ENCODE measurements around the gene TMEM150B. TPM values are rescaled to one million over a fixed set of nuclear protein-coding genes. Genes with fewer than 3 reads are reported as not detected.
"Not testable (repeated sequence)": the region's sequence is repeated elsewhere in the genome, so short reads cannot be mapped to it uniquely, and the experiment has no call there.

TMEM150B gene
- total RNA-seq, 2 experiments from 2014 or later: 0.26 TPM; not detected in 1

DNA sequence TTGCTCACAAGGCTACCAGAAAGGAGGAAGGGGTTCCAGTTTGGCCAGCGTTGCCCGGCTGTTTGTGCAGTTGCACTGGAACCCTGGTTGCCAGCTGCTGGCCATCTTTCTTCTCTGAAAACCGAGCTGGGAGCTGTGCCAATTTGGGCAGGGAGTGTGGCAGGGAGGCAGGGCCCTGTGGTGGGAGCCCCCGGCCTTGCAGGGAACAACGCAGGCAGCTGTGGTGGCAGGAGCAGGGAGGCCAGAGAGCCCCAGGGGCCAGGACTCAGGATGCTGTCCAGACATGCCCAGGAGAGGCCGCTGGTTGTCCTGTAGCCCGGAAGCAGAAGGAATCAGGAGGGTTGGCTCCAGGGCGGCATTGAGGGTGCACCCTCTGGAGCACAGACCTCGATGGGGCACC, 19.3 kb upstream of the TMEM150B start:
- ATAC-seq (no peak), DNase-seq (no peak)
- ChIA-PET CTCF (no interaction called here), POLR2A (no interaction called here)
- H3K36me3 Mint-ChIP-seq (ENCODE audit: low read depth): peaks cover 10% of the 10 kb centered on the region
- H3K27me3 Mint-ChIP-seq (ENCODE audit: low read depth): no peaks in the 10 kb centered on the region
- H3K9me3 Mint-ChIP-seq (ENCODE audit: insufficient read depth): no peaks in the 10 kb centered on the region
- no peak overlapping the region for H3K27ac Mint-ChIP-seq
- peaks cover 8% of the 10 kb centered on the region for H3K4me1 Mint-ChIP-seq (ENCODE audit: low read depth)
- no peak overlapping the region for H3K4me3 Mint-ChIP-seq

DNA sequence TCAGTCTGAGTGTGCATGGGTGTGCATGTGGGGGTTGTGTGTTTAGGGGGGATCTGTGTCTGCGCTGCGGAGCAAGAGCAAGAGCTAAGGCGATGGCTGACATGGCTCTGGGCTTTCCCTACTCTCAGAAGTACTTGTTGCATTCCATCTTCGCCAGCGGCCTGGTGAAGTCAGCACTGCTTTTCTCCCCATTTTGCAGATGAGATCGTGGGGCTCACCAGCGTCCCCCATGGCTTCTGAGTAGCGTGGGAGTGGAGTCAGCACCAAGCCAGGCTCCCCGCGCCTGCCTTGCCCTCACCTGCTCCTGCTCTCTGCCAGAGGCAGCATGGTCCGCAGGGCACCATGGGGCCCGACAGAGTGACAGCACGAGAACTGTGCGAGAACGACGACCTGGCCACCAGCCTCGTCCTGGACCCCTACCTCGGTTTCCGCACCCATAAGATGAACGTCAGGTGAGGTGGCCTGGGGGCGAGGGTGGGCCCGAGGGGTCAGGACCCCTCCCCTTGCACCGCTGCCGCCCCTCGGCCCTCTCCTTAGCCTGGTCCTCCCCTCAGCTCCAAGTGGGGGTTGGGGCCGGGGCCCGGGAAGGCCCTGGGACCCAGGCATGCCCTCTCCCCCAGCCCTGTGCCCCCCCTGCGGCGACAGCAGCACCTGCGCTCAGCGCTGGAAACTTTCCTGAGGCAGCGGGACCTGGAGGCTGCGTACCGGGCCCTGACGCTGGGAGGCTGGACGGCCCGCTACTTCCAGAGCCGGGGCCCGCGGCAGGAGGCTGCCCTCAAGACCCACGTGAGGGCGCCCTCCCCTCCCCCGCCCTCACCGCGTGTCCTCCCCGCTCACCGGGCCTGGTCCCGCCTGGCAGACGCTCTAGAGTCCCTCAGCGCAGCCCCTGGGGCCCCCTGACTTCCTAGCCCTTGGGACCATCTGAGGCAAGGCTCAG, 16.7 kb upstream of the TMEM150B start:
- CTCF ChIA-PET: no interaction called here
- Mint-ChIP-seq H3K36me3 (ENCODE audit: low read depth) (peaks cover 10% of the 10 kb centered on the region), H3K27me3 (ENCODE audit: low read depth) (peaks cover 3% of the 10 kb centered on the region), H3K9me3 (ENCODE audit: insufficient read depth) (no peaks in the 10 kb centered on the region), H3K4me3 (peak overlapping the region; percentile 40), H3K4me1 (ENCODE audit: low read depth) (peaks cover 20% of the 10 kb centered on the region), H3K27ac (peak overlapping the region; percentile 77)
- DNase-seq: no peak
- POLR2A ChIA-PET: interaction anchor here (1.2 to 1.7 kb wide), 2 partner anchors 42 to 65 kb away, joined by 3 to 6 read pairs; partner anchors contain the start of gene TMEM238
- no peak for ATAC-seq

DNA sequence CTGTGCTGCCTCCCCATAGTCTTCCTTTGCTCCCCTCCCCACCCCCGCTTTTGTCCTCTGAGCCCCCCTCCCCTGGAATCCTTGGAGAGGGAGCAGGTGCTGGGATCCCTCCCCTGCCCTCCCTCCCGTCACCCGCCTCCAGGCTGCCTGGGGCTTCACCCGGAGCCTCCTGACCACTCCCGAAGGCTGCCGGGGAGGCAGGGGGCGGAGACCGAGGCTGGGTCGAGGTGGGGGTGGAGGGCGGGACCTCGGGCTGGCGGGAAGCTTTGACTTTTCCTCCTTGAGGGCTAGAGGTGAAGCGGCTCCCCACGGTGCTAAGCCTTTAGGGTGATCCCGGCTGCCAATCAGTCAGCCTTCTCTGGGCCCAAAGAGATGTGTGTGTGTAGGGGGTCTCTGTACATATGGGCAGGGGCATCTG, 16.0 kb upstream of the TMEM150B start:
- ChIA-PET CTCF (interaction anchor here (1.0 to 1.1 kb wide), 2 partner anchors 49 to 258 kb away, joined by 3 read pairs; partner anchors contain the start of gene FIZ1), POLR2A (interaction anchor here (1.2 to 1.7 kb wide), 2 partner anchors 42 to 66 kb away, joined by 3 to 6 read pairs; partner anchors contain the start of gene TMEM238)
- Mint-ChIP-seq H3K36me3 (ENCODE audit: low read depth) (peaks cover 10% of the 10 kb centered on the region), H3K27ac (peak overlapping the region; percentile 91), H3K4me3 (peak overlapping the region; percentile 87), H3K9me3 (ENCODE audit: insufficient read depth) (no peaks in the 10 kb centered on the region), H3K4me1 (ENCODE audit: low read depth) (peaks cover 20% of the 10 kb centered on the region), H3K27me3 (ENCODE audit: low read depth) (peaks cover 7% of the 10 kb centered on the region)
- peak; percentile 74 for DNase-seq
- ATAC-seq: no peak

DNA sequence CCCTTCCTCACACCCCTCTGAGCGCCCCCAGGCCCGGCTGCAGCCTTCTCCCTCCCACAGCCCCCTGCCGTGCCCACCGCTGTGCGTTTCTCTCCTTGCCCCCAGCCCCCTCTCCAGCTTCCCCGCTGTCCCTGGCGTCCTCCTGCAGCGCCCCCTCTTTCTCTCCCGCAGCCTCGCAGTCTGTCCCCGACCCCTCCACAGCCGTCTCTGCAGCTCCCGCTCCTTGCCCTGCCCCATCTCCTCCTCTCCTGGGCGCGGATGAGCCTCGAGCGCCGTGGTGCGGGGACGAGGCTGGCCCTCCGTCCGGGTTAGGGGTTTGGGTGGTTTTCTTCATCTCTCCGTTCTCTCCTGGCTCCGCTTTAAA, 15.6 kb upstream of the TMEM150B start:
- CTCF ChIA-PET: interaction anchor here (1.0 to 1.1 kb wide), 2 partner anchors 48 to 259 kb away, joined by 3 read pairs; partner anchors contain the start of gene FIZ1
- Mint-ChIP-seq H3K4me1 (ENCODE audit: low read depth) (peaks cover 20% of the 10 kb centered on the region), H3K4me3 (peak overlapping the region; percentile 87), H3K36me3 (ENCODE audit: low read depth) (peaks cover 10% of the 10 kb centered on the region), H3K27ac (peak overlapping the region; percentile 91), H3K27me3 (ENCODE audit: low read depth) (peaks cover 9% of the 10 kb centered on the region), H3K9me3 (ENCODE audit: insufficient read depth) (no peaks in the 10 kb centered on the region)
- DNase-seq: peak; percentile 43
- no peak for ATAC-seq
- POLR2A ChIA-PET: interaction anchor here (1.2 to 1.7 kb wide), 2 partner anchors 43 to 66 kb away, joined by 3 to 6 read pairs; partner anchors contain the start of gene TMEM238

DNA sequence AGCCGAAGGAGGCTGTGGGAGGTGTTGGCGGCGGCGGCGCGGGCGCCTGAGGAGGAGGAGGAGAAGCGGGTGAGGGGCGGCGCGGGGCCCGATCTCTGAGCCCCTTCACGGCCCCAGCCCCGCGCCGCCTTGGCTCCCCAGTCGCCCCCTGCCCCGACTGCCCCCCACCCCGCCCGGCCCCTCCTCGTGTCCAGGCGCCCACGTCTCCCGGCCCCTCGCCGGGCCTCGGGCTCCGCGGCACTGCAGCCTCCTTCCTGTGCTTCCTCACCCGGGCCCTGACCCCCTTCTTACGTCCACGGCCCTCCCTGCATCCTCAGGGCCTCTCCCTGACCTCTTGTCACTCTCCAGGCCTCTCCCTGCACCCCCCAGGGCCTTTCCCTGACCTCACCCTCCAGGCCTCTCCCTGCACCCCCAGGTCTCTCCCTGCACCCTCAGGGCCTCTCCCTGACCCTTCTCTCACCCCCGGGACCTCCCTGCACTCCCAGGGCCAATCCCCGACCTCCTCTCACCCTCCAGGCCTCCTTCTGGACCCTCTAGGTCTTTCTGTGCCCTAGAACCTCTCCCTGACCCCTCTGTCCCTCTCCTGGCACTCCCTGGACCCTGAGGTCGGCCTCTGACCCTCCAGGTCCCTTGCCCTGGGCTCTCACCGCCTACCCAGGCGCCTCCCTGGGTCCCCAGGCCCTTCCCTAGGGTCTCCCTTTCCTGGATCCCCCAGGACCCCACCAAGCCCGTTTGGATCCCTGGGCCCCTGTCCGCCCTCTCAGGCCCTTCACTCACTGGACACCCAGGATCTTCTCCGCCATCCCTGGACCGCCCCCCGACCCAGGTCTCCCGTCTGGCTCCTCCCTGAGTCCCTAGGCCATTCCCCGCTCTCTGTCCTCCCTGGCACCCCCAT, 15.0 kb upstream of the TMEM150B start:
- ATAC-seq (no peak), DNase-seq (peak; percentile 45)
- CTCF ChIA-PET: interaction anchor here (0.7 to 2.9 kb wide), 21 partner anchors 10 to 259 kb away, joined by 3 to 46 read pairs (median 5); partner anchors contain the start of genes FIZ1, HSPBP1, PPP6R1 and TMEM238
- Mint-ChIP-seq H3K4me3 (peak overlapping the region; percentile 89), H3K9me3 (ENCODE audit: insufficient read depth) (no peaks in the 10 kb centered on the region), H3K27me3 (ENCODE audit: low read depth) (peaks cover 9% of the 10 kb centered on the region), H3K36me3 (ENCODE audit: low read depth) (peaks cover 10% of the 10 kb centered on the region), H3K4me1 (ENCODE audit: low read depth) (peaks cover 20% of the 10 kb centered on the region), H3K27ac (peak overlapping the region; percentile 95)
- POLR2A ChIA-PET: interaction anchor here (0.5 to 2.1 kb wide), 21 partner anchors 9 to 137 kb away, joined by 3 to 16 read pairs (median 4); partner anchors contain the start of genes HSPBP1, PPP6R1, TMEM238 and UBE2S

DNA sequence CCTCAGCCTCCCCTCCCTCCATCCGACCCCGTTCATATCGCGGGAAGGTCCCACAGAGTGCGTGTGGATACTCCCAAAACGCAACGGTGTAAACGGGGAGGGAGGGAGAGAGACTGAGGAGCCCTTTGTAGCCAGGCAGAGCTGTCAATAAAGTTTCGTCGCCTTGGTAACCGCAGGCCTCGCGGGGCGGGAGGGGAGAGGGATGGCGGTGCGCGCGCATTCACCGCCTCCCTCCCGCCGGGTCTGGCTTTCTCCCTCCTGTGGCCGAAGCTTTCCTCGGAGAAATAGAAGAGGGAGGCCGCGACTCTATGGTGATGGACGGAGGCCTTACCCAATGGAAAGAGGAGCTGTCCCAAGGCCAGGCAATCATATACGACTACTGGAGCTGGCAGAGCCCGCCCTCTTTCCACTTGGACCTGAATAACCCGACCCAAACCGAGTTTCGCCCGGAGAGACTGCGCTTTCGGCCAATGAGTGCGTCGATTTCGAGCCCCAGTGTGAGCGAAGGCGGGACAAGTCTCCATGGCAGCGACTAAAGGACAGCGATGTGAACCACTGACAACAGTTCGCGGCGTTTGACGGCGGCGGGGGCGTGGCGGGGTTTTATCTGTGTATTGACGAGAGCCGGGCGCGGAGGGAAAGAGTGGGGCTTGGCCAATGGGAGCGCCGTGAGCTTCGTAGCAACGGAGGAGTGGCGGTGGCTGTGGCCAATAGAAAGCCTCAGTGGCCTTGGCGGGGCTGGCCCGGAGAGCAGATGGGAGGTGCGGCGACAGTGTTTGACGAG, 14.2 kb upstream of the TMEM150B start, which contains the start of gene KMT5C:
Gene KMT5C, plus strand, starts transcription at position 772 of the 784 bp plus-strand sequence. CDS start 2,061 bp downstream, outside the sequence.
- Mint-ChIP-seq H3K4me3 (peak within 1 kb of the TSS; percentile 89), H3K36me3 (ENCODE audit: low read depth) (peaks cover 10% of the 10 kb centered on the region), H3K4me1 (ENCODE audit: low read depth) (peaks cover 20% of the 10 kb centered on the region), H3K27me3 (ENCODE audit: low read depth) (peaks cover 9% of the 10 kb centered on the region), H3K9me3 (ENCODE audit: insufficient read depth) (no peaks in the 10 kb centered on the region), H3K27ac (peak within 1 kb of the TSS; percentile 95)
- CTCF ChIA-PET: interaction anchor here (0.7 to 2.9 kb wide), 21 partner anchors 9 to 287 kb away, joined by 3 to 46 read pairs (median 5); partner anchors contain the start of genes HSPBP1, PPP6R1, TMEM238 and UBE2S
- peak; percentile 100 for DNase-seq
- ATAC-seq: peak; percentile 86
- POLR2A ChIA-PET: interaction anchor here (0.5 to 2.1 kb wide), 25 partner anchors 8 to 165 kb away, joined by 3 to 16 read pairs (median 4); partner anchors contain the start of genes HSPBP1, PPP6R1 and UBE2S

DNA sequence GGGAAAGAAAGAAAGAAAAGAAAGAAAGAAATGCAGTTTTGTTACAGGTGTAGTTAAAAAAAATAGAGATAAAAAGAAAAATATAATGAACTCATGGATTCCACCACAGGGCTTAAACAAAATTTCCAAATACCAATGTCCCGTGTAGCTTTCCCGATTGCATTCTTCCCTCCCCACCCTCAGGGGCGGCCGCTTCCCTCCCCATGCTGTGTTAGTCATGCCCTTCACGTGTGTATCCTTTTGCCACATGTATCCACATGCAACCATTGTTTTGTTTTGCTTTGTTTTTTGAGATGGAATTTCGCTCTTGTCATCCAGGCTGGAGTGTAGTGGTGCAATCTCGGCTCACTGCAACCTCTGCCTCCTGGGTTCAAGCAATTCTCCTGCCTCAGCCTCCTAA, 11.0 kb upstream of the TMEM150B start:
- peaks cover 14% of the 10 kb centered on the region for H3K4me1 Mint-ChIP-seq (ENCODE audit: low read depth)
- no peak overlapping the region for H3K27ac Mint-ChIP-seq
- H3K4me3 Mint-ChIP-seq: no peak overlapping the region
- H3K27me3 Mint-ChIP-seq (ENCODE audit: low read depth): peaks cover 19% of the 10 kb centered on the region
- ChIA-PET POLR2A (no interaction called here), CTCF (interaction anchor here (1.1 kb wide), 1 partner anchor 48 kb away, joined by 3 read pairs; the partner anchor contains the start of gene TMEM238)
- no peaks in the 10 kb centered on the region for H3K9me3 Mint-ChIP-seq (ENCODE audit: insufficient read depth)
- DNase-seq: no peak
- ATAC-seq: no peak
- H3K36me3 Mint-ChIP-seq (ENCODE audit: low read depth): peaks cover 2% of the 10 kb centered on the region

DNA sequence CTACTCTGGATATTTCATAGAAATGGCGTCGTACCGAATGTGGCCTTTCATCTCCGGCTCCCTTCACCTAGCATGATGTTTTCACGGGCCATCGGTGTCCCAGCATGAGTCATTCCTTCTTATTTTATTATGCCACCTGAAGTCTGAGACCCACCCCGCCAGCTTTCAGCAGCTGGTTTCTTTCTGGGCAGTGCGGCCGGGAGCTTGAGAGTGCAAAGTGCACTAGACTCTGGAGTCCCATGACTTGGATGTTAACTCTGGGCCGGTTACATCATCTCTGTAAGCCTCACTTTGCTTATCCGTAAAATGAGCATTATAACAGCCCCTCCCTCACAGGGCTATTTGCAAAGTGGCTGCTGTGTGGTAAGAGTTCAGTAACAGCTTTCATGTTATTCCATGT, 8.7 kb upstream of the TMEM150B start:
- POLR2A ChIA-PET: no interaction called here
- Mint-ChIP-seq H3K4me1 (ENCODE audit: low read depth) (peaks cover 10% of the 10 kb centered on the region), H3K27ac (no peak overlapping the region), H3K9me3 (ENCODE audit: insufficient read depth) (no peaks in the 10 kb centered on the region), H3K4me3 (no peak overlapping the region), H3K27me3 (ENCODE audit: low read depth) (peaks cover 21% of the 10 kb centered on the region), H3K36me3 (ENCODE audit: low read depth) (no peaks in the 10 kb centered on the region)
- no peak for ATAC-seq
- no peak for DNase-seq
- CTCF ChIA-PET: no interaction called here

DNA sequence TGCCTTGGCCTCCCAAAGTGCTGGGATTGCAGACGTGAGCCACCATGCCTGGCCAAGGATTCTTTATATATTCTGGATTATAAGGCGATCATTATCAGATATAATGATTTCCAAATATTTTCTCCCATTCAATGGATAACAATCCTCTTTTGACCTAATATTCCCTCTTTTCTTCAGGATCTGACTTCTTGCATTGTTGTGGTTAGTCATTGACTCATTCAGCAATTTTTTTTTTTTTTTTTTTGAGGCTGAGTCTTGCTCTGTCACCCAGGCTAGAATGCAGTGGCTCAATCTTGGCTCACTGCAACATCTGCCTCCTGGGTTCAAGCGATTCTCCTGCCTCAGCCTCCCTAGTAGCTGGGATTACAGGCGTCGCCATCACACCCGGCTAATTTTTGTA, 4.7 kb upstream of the TMEM150B start:
- CTCF ChIA-PET: interaction anchor here (1.2 kb wide), 1 partner anchor 10 kb away, joined by 3 read pairs; the partner anchor contains the start of gene KMT5C
- not testable (repeated sequence) for H3K9me3 Mint-ChIP-seq (ENCODE audit: insufficient read depth)

DNA sequence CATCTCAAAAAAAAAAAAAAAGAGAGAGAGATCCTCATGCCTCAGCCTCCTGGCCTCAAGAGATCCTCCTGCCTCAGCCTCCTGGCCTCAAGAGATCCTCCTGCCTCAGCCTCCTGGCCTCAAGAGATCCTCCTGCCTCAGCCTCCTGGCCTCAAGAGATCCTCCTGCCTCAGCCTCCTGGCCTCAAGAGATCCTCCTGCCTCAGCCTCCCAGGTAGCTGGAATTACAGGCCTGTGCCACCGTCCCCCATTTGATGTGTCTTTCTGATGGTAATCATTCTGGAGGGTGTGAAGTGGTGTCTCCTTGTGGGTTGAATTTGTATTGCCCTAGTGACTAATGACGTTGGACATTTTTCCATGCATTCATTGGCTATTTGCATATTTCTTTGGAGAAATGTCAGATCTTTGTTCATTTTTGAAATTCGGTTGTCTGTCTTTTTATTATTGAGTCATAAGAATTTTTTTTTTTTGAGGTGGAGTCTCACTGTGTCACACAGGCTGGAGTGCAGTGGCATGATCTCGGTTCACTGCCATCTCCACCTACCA, 3.7 kb upstream of the TMEM150B start:
- CTCF ChIA-PET: not testable (repeated sequence)

More for the DNA sequence above, 4.7 kb upstream of the TMEM150B start:
- H3K36me3 Mint-ChIP-seq (ENCODE audit: low read depth); H3K27ac Mint-ChIP-seq; H3K4me1 Mint-ChIP-seq (ENCODE audit: low read depth); DNase-seq; POLR2A ChIA-PET; H3K4me3 Mint-ChIP-seq; ATAC-seq: not testable (repeated sequence)
- peaks cover 14% of the 10 kb centered on the region for H3K27me3 Mint-ChIP-seq (ENCODE audit: low read depth)

More for the DNA sequence above, 3.7 kb upstream of the TMEM150B start:
- ATAC-seq; H3K4me1 Mint-ChIP-seq (ENCODE audit: low read depth); DNase-seq; POLR2A ChIA-PET; H3K27ac Mint-ChIP-seq; H3K4me3 Mint-ChIP-seq; H3K9me3 Mint-ChIP-seq (ENCODE audit: insufficient read depth); H3K36me3 Mint-ChIP-seq (ENCODE audit: low read depth): not testable (repeated sequence)
- H3K27me3 Mint-ChIP-seq (ENCODE audit: low read depth): peaks cover 12% of the 10 kb centered on the region
